GM12872 (cell line): ENCODE measurements around the gene UPF1.

ENCODE experiments used
- CTCF ChIP-seq: IDR thresholded peaks from 3 replicates; pipeline ENCODE4 v1.5.1; 2011; ENCODE audit warnings: low read depth, mild to moderate bottlenecking, low read length, moderate library complexity; ENCODE audit not compliant: insufficient read depth

The UPF1 gene

GRCh38 chr19:18878858-18879578 lies 47.3 kb downstream of the UPF1 start:
- TF ChIP-seq CTCF, result no peak

- no peak for TF ChIP-seq CTCF
Measured at GRCh38 chr19:18879579-18880373, 48.0 kb downstream of the UPF1 start.

- TF ChIP-seq CTCF, result no peak
Measured at GRCh38 chr19:18881491-18881890, 49.7 kb downstream of the UPF1 start.

DNA sequence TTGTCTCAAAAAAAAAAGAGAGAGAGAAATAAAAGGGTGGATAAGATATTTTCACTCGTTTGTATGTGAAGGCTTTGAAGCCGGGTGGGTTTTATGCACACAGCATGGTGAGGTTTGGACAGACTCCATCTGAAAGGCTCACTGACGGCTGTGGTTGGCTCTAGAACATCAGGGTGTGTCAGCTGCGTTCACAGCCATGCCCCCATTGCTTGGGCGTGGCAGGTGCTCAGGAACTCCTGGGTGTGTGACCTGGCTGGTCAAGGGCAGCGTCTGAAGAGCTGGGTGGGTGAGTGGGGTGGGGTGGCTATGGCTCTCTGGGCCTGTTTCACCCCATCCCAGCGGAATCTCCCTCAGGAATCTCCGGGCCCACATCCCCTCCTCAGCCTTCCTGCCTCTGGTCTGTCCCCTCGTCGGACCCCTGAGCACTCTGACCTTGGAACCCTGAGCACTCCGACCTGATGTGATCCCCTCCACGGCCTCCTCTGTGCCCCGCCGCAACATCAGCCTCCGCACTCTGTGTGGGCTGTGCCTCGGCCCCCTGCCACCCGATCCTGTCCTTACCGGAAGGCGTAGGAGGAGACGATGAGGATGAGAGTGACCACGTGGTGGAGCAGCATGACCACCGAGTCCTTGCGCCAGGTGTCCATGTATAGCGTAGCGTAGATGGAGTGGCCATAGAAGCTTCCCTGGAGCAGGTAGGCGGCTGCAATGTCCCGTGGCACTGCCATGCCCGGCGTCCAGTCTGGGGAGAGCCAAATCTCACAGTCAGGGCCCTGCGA lies 52.0 kb downstream of the UPF1 start:
- TF ChIP-seq CTCF, result no peak

DNA sequence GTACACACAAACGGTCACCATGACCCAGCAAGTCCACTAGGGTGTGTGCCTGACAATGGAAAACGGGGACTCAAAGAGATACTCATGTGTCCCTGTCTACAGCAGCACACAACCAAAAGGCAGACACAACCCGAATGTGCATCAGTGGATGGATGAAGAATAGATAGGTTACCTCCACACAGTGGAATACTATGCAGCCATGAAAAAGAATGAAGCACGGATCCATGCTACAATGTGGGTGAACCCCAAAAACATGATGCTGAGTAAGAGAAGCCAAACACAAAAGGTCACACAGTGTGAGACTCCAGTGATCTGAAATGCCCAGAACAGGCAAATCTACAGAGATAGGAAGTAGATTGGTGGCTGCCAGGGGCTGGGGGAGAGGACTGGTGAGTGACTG lies 55.2 kb downstream of the UPF1 start:
- TF ChIP-seq CTCF, result no peak

- no peak for TF ChIP-seq CTCF
Measured at GRCh38 chr19:18889949-18890745, 58.4 kb downstream of the UPF1 start.
